Measurements from ENCODE around the gene SLC44A4.

- TF ChIP-seq, protein P1, sequence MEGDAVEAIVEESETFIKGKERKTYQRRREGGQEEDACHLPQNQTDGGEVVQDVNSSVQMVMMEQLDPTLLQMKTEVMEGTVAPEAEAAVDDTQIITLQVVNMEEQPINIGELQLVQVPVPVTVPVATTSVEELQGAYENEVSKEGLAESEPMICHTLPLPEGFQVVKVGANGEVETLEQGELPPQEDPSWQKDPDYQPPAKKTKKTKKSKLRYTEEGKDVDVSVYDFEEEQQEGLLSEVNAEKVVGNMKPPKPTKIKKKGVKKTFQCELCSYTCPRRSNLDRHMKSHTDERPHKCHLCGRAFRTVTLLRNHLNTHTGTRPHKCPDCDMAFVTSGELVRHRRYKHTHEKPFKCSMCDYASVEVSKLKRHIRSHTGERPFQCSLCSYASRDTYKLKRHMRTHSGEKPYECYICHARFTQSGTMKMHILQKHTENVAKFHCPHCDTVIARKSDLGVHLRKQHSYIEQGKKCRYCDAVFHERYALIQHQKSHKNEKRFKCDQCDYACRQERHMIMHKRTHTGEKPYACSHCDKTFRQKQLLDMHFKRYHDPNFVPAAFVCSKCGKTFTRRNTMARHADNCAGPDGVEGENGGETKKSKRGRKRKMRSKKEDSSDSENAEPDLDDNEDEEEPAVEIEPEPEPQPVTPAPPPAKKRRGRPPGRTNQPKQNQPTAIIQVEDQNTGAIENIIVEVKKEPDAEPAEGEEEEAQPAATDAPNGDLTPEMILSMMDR (IDR thresholded peaks at IDR 0.05; ENCODE audit: insufficient read depth, low read depth, low read length): no peak
- no peak for TF ChIP-seq EZH2 (IDR thresholded peaks at IDR 0.05; ENCODE audit: insufficient read depth, low read length)
Measured at GRCh38 chr6:31897612-31898382, 19.0 kb upstream of the SLC44A4 start, which contains the start of gene EHMT2.

All from astrocyte (in vitro differentiated cells and primary cell).